Neural progenitor cell (in vitro differentiated cells): ENCODE data around the gene MMP2.

Experiments used
- CTCF ChIP-seq: fragments of 200-600 bp; sonication (generic); IDR thresholded peaks from 2 replicates; pipeline ENCODE4 v1.5.1; 2017; ENCODE audit warnings: antibody characterized with exemption, mild to moderate bottlenecking
- EZH2 ChIP-seq: fragments of 200-600 bp; sonication (generic); IDR thresholded peaks from 2 replicates; pipeline ENCODE4 v1.6.1; 2017; ENCODE audit warnings: antibody characterized with exemption, mild to moderate bottlenecking, moderate library complexity
- EZH2phosphoT487 ChIP-seq: fragments of 200-600 bp; sonication (generic); IDR thresholded peaks from 2 replicates; pipeline ENCODE4 v1.6.1; 2017; ENCODE audit warnings: antibody characterized with exemption

- no peak for TF ChIP-seq CTCF
- no peak for TF ChIP-seq EZH2phosphoT487
- no peak for TF ChIP-seq EZH2
Measured at GRCh38 chr16:55500530-55501011, 21.6 kb downstream of the MMP2 start.
